ENCODE results near the gene IRAK2.
A peak's percentile ranks its signal among the peaks of the same experiment; 100 is the strongest.

The IRAK2 gene

DNA sequence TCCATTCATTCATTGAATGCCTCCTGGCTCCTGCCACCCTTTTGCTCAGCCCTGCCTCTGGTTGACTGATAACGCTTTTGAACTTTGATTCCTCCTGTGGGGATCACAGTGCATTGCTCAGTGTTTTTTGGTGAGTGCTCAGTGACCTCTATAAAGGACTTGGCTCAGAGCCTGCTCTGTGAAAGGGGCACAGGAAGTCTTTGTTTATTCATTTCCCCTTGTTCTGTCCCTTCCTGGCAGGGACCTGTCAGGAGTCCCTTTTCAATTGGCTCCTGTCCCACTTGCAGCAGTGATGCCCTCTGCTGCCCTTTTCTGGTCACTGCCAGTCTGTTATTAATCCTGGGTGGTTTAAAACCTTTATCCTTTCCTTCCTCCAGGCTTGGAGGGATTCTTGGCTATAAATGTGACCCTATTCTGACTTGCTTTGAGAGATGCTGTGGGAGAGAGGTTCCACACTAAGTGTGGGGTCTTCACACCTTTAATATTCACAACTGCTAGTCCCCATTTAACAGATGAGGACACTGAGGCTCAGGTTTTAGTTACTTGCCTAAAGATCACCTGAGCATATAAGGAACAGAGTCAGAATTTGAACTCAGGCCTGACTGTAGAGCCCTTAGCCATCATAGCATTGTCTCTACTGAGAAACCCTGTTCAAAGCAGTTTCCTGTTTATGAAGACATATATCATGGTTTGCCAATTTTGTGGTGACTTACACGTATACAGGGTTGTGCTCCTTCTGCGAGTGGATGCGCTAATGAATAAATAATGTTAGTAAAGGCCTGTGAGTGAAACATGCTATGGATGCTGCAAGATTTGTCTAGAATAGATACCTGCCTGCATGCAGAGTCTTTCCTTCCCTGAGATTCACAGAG is 60.3 kb downstream of the IRAK2 start:
- DNase-seq = peak; percentile 52 to 74

DNA sequence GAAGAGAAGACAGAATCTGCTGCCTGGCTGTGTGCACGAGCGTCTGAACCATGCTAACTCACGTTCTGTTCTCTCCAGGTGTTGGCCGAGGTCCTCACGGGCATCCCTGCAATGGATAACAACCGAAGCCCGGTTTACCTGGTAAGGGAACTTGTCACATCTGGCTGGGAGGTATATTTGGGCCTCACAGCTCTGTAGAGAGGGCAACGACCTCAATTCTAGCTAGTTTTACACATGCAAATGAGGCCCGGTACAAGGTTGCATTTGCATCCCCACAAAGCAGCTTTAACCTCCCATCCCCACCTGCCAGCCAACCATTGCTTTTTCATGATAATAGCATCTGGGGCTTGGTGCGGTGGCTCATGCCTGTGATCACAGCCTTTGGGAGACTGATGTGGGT is 61.6 kb downstream of the IRAK2 start:
- no peak for DNase-seq

DNA sequence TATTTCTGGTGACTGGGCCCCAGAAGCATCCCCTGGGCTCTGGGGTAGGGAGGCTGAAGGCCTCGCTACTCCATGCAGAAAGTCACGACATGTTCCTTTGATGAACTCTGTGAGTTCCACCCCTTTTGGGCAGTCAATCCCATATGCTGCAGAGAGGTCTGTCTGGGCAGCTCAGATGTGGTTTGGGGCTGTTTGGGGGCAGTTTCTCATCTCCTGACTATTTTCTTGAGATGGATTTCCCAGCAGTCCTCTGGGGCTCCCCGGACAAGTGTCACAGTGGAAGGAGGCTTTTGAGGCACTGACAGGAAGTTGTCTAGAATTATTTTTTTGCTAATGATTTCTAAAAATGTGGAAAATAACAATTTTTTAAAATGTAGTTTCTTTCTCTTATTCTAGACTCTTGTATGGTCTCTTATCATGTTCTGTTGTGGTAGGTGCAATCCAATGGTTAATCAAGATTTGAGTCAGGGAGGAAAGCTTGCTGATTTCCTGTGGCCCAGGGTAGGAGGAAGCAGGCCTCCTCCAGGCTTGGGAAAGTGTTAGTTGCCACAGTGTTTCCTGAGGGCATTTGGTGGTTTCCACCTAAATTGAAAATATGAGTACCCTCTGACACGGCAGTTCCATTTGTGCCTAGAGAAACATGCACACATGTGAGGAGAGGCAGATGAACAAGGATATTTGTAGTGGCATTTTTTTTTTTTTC is 63.7 kb downstream of the IRAK2 start:
- DNase-seq = no peak

DNA sequence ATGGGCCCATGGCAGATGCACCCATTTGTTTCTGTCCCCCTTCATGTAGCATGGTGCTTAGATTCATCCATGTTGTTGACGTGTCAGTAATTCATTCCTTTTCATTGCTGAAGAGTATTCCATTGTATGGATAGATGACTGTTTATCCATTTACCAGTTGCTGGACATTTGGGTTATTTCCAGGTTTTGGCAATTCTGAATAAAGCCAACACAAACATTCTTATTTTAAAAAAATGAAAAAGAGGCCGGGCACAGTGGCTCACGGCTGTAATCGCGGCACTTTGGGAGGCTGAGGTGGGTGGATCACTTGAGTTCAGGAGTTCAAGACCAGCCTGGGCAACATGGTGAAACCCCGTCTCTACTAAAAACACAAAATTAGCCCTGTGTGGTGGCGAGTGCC is 64.9 kb downstream of the IRAK2 start:
- DNase-seq = no peak

DNA sequence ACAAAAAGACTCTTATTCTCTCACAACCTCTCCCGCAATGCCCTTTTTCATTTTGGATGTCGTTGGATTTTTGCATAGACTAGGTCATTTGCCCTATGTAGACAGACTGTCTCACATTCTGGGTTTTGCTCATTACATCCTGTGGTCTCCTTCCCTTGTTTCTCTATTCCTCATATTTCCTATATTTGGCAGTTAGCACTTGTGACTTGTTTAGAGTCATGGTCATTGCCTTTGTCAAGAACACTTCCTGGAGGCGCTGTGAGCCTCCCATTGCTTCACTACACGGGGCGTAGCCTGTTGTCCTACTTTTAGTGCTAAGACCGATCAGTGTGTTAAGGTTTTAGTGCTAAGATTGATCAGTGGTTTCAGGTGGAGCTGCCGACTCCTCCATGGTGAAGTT is 67.4 kb downstream of the IRAK2 start:
- DNase-seq = no peak

DNA sequence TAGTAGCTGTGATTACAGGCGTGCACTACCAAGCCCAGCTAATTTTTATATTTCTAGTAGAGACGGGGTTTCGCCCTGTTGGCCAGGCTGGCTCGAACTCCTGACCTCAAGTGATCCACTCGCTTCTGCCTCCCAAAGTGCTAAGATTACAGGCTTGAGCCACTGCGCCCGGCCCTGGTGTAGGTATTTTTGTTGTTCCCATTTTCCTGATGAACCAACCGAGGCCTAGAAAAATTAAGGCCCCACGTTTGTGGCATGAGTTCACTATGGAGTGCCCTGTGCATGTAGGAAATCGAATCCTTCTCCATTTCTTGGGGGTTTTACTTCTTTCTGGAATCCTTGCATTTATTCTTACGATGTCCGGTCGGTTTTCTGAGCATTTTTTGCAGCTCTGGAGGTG is 69.3 kb downstream of the IRAK2 start:
- no peak for DNase-seq

DNA sequence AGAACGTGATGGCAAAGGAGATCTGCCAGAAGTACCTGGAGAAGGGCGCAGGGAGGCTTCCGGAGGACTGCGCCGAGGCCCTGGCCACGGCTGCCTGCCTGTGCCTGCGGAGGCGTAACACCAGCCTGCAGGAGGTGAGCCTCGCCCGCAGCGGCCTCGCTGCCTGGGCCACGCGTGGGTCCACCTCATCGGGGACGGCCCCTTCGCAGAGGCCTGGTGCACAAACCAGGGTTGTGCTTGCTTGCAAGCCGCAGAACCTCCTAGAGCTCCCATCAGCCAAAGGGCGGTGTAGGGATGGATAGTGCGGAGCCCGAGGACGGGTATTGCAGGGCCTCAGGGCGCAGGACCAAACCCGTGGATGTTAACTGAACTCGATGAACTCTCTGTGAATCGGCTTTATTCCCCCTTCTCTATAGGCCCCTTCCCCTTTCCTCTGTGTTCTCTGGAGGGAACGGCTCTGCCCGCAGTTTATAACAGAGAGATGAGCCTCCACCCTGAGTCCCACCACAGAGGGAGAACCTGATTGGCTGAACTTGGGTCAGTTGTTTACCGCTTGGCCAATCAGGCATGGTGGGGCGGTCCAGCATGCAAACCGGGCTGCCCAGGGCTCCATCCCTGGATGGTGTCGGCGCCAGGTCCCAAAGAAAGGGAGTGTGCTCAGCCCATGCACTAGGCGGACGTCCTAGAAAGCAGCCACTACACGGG is 70.0 kb downstream of the IRAK2 start:
- DNase-seq = no peak

DNA sequence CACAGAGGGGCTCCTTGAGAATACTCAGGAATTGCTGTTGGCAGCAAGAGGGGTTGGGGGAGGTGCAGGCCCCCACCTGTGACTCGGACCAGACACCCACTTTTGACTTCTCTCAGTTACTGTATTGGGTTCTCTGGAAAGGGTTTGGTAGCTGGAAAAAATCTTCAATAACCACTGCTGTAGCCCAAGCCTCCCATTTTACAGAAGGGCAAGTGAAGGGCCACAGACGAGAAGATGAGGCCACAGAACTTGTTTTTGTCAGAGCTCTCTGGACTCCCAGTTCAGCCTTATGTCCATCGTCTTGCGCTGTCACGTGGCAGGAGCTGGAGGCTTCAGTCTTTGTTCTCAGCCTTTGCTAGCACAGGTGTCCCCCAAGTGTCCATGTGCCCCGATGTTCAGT is 70.8 kb downstream of the IRAK2 start:
- no peak for DNase-seq

DNA sequence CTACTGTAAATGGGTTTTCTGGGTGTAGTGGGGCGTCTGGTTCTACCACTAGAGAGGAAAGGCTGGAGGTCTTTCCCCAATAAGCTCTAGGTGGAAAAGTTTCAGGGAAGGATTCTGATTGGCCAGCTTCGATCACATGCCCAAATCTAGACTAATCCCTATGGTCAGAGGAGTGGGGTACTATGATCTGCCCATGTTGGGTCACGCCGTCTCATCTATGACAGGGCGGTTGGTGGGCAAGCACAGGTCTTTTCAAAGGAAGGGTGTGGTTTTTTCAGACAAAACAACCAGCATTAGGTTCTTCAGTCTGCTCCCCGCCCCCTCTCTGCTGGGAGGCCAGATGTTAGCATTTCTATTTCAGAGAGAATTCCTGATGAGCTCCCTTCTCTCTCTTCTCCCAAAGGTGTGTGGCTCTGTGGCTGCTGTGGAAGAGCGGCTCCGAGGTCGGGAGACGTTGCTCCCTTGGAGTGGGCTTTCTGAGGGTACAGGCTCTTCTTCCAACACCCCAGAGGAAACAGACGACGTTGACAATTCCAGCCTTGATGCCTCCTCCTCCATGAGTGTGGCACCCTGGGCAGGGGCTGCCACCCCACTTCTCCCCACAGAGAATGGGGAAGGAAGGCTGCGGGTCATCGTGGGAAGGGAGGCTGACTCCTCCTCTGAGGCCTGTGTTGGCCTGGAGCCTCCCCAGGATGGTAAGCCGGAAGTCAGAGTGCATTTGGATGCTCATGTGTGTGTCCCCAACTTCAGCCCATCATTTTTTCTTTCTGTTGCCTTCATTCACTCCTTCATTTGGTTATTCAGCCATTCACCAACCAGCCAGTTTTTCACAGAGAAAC is 73.8 kb downstream of the IRAK2 start:
- DNase-seq = no peak

DNA sequence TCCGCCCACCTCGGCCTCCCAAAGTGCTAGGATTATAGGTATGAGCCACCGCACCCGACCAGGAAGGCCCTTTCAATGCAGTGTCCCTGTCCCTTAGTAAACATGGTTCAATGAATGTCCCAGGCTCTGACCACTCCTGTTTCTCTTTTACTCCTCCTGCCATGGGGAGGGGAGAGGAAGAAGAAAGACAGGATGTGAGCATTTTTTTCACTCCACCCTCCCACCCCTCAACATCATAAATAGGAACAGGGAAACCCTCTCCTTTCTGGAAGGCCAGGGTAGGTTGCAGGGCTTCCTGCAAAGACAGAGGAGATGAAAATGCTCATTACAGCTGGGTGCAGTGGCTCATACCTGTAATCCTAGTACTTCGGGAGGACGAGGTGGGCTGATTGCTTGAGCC is 76.1 kb downstream of the IRAK2 start:
- DNase-seq = no peak

DNA sequence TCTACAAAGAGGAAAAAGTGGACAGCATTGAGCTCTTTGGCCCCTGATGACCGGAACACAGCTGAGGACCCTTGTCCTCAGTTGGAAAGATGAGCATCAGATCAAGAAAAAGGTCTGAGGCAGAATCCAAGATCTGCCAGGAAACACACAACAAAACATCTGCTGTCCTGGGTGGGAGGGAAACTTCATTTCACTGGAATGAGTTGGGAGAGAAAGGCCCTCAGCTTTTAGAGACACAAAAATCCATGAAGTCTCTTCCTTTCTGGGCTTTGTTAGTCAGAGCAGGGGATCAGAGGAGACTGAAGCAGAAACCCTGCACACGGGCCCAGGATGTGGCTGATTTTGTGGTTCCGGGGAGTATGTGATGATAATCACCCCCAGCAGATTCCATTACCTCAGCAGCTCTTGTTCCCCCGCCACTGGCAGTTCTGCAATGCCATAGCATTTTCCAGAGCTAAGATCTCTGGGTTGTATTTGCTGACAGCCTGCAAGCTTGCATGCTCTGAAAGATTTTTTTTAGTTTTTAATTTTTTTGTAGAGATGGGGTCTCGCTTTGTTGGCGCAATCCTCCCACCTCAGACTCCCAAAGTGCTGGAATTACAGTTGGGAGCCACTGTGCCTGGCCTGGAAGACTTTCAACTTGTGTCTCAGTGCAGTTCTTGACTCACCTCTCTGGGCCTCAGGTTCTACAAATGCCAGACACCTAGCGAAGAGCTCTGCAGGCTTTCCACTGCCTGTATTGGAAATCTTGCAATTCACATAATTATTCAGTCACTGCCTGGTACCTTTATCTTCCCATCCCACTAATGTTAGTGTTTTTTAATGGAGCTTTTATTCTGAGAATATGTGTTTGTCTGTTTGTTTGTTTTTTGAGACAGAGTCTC is 77.7 kb downstream of the IRAK2 start:
- DNase-seq = no peak

DNA sequence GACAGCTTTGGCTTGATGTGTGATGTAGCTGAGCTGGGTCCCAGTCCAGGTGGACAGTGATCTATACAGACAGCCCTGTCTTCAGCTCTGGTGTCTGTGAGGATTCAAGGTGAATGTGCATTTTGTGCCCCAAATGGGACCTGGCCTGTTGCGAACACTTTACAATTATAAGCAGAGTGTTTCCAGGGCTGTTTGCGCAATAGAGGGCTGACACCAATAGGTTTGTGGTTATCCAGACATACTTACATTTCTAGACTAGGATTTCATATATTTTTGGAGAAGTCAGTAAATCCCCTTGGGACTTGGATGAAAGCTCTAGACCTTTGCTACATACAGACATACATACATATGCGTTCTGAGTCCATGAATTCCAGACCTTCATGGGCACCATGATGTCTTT is 79.3 kb downstream of the IRAK2 start:
- no peak for DNase-seq

DNA sequence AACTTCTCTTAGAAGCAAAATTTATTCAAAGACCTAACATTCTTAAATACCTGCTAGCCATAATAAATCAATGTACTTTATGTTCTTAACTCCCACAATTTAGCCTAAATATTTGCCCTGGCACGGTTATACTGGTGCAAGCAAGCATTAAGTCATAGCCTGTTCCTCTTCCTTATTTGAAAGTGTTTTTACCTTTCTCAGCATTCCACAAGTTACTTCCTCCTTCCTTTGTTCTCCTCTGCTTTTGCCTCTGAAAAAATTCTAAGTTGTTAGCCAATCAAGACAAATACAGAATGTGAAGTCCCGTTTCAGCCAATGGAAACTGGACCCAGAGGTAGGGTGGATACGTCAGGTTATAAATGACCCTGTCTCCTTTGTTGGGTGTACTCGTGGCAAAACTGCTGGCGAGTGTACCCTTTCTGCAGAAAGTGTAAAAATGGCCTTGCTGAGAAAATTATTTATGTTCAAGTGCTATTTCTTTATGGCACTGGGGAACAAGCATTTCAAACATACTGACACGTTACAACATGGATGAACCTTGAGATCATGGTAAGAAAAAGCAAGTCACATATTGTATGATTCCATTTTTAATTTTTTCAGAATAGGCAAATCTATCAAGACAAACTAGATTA is 80.5 kb downstream of the IRAK2 start:
- no peak for DNase-seq

DNA sequence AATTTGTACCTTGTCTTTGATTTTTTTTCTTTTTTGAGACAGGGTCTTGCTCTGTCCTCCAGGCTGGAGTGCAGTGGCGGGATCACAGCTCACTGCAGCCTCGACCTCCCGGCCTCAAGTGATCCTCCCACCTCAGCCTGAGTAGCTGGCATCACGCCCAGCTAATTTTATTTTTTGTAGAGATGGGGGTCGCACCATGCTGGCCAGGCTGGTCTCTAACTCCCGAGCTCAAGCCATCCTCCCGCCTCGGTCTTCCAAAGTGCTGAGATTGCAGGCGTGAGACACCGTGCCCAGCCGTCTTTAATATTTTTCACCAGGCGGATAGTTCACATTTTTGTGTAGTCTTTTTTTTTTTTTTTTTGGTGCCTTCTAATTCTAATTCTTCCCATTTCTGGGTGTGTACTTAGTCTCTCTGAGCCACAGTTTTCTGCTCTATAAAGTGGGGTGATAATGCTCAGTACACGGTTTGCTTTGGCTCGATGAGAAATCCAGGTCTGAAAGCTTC is 83.0 kb downstream of the IRAK2 start:
- no peak for DNase-seq

DNA sequence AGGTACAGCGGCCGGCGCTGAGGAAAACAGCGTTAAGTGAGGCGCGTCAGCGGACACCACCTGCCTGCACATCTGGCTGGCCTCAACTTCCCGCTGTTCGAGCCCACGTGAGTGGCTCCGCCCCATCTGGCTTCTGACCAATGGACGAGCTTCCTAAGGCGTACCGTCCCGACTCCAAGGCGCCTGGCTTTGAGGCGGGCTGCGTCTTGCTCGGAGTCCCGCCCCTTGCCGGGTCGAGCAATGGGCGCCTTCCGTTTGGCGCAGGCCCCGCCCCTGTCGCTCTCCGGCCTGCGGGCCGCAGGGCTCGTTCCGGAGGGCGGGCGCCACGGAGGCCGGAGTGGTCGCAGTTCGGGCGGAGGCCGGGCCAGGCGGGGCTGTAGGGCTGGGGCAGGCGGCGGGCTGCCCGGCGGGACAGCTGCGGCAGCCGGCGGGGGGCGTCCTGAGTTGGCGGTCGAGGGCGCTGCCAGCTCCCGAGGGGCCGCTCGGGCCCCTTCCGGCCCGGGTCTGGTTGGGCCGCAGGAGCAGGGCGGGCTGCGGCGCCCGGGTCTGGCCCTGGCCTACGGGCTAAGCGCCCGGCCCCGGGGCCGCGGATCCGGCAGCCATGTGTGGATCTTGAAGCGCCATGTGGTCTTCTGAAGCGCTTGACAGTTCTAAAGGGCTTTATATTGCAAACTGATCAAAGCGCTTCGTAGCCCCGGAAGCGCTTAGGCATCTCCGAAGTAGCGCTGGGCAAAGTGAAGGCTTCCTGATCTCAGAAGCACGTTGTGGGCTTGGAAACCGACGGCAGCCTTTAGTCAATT is 83.7 kb downstream of the IRAK2 start, which contains the start of gene TATDN2:
Gene TATDN2 (plus strand): TSS at position 276 of the 800 bp plus-strand sequence. CDS start 742 bp downstream, outside the sequence.
- peak; percentile 79 to 82 for DNase-seq

DNA sequence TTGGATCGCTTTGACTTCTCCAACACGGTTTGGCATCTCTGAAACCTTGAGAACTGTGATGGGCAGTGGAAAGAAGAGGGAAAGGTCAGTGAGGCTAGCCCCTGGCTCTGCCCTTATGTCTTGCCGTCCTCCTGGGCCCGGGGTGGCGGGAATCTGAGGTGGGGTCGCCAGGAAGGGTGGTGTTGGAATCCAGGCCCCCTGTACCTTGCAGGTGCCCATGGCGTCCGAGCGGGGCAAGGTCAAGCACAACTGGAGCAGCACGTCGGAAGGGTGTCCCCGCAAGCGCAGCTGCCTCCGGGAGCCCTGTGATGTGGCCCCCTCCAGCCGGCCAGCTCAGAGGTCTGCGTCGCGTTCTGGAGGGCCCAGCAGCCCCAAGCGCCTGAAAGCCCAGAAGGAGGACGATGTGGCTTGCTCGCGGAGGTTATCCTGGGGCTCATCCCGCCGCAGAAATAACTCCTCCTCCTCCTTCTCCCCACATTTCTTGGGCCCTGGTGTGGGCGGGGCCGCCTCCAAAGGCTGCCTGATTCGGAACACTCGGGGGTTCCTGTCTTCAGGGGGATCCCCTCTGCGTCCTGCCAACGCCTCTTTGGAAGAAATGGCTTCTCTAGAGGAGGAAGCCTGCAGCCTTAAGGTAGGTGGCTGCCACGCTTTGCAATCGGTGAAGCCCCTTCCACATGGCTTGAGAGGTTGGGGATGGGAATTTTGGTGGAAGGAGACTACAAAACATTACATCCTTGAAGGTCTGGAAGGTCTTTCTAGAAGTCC is 84.4 kb downstream of the IRAK2 start:
- no peak for DNase-seq

DNA sequence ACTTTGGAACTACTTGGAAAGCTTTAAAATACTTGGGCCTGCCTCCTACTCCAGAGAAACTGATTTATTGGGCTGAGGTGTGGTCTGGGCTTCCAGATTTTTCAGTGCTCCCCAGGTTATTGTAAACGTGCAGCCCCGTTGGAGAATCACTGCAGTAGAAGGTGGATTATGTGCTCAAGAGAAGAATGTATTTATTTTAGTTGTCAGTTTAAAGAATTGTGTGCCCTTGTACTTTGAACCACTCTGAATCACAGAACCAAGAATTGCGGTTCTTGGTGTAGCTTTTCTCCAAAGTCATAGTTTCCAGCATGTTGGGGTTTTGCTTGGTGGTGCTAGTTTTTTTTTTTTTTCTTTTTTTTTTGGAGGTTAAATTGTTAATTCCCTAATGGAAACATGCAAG is 85.1 kb downstream of the IRAK2 start:
- no peak for DNase-seq

DNA sequence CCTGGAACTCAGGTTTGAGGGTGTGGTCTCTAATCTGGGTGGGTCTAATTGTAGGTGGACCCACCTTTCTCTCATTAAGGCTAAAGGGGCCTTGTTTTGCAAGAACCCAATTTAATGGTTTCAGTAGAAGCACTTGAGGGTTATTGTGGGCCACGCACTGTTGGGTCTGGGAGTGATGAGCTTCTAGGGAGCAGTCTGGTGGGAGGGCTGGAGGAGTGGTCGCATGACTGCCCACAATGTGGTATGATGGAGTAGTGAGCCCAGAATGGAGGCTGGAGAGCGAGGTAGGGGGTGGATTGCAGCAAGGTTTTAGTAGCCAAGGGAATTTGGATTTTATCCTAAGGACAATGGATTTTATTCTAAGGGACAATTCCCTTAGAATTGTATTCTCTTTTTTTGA is 86.3 kb downstream of the IRAK2 start:
- no peak for DNase-seq

DNA sequence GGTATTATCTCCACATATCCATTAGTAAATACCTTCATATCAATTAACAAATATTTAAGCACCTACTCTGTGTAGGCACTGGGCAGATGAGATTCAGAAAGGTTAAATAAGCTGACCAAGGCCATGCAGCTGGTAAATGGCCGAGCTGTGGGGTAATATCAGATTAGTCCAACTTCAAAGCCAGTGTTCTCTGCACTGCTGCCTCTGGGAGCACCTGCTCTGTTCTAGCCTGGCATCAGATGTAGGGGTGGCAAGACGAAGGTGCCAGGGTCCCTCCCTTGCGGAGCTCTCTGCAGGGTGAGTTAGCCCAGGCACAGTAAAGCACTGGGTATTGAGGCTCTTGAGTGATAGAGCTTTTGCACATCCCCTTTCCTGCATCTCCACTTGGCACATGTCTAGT is 89.0 kb downstream of the IRAK2 start:
- no peak for DNase-seq
